ENCODE measurements around the gene SLC7A10. TPM values are rescaled to one million over a fixed set of nuclear protein-coding genes. Genes with fewer than 3 reads are reported as not detected.
"Not testable (repeated sequence)": the region's sequence is repeated elsewhere in the genome, so short reads cannot be mapped to it uniquely, and the experiment has no call there.

Gene SLC7A10
- total RNA-seq, 1 donor from 2014 or later: not detected

GRCh38 chr19:33204136-33204973 lies 21.3 kb downstream of the SLC7A10 start:
- DNase-seq (ENCODE audit: low spot score) (no peak), ATAC-seq (no peak)

GRCh38 chr19:33203529-33203928 lies 22.1 kb downstream of the SLC7A10 start:
- DNase-seq (ENCODE audit: low spot score): no peak
- no peak for ATAC-seq

GRCh38 chr19:33202546-33203507 lies 22.8 kb downstream of the SLC7A10 start:
- DNase-seq (ENCODE audit: low spot score): no peak
- ATAC-seq: no peak

GRCh38 chr19:33201886-33202545 lies 23.6 kb downstream of the SLC7A10 start:
- DNase-seq (ENCODE audit: low spot score) (no peak), ATAC-seq (no peak)

- DNase-seq (ENCODE audit: low spot score) (no peak), ATAC-seq (no peak)
Measured at GRCh38 chr19:33201473-33201872, 24.2 kb downstream of the SLC7A10 start.

GRCh38 chr19:33199441-33200265 lies 26.0 kb downstream of the SLC7A10 start:
- no peak for DNase-seq (ENCODE audit: low spot score)
- ATAC-seq: no peak

- ATAC-seq (no peak), DNase-seq (ENCODE audit: low spot score) (no peak)
Measured at GRCh38 chr19:33198169-33198568, 27.5 kb downstream of the SLC7A10 start.

GRCh38 chr19:33197591-33198000 lies 28.1 kb downstream of the SLC7A10 start:
- ATAC-seq: no peak
- DNase-seq (ENCODE audit: low spot score): no peak

GRCh38 chr19:33196446-33197193 lies 29.0 kb downstream of the SLC7A10 start:
- no peak for ATAC-seq
- no peak for DNase-seq (ENCODE audit: low spot score)

- ATAC-seq: no peak
- DNase-seq (ENCODE audit: low spot score): no peak
Measured at GRCh38 chr19:33195645-33196347, 29.9 kb downstream of the SLC7A10 start.

GRCh38 chr19:33194886-33195644 lies 30.6 kb downstream of the SLC7A10 start:
- ATAC-seq (peak; percentile 83), DNase-seq (ENCODE audit: low spot score) (peak; percentile 85)

GRCh38 chr19:33194532-33194885 lies 31.1 kb downstream of the SLC7A10 start:
- ATAC-seq: peak; percentile 43
- DNase-seq (ENCODE audit: low spot score): no peak

GRCh38 chr19:33193865-33194362 lies 31.7 kb downstream of the SLC7A10 start, which contains the start of gene LRP3:
Gene LRP3, plus strand, starts transcription at chr19:33194330. Its CDS starts 456 bp downstream, at chr19:33194786.
- peak; percentile 79 for DNase-seq (ENCODE audit: low spot score)
- ATAC-seq: peak; percentile 78

GRCh38 chr19:33193269-33193864 lies 32.3 kb downstream of the SLC7A10 start:
- DNase-seq (ENCODE audit: low spot score) (no peak), ATAC-seq (no peak)

- DNase-seq (ENCODE audit: low spot score) (no peak), ATAC-seq (no peak)
Measured at GRCh38 chr19:33192010-33192409, 33.6 kb downstream of the SLC7A10 start.

GRCh38 chr19:33191501-33191900 lies 34.1 kb downstream of the SLC7A10 start:
- ATAC-seq: no peak
- no peak for DNase-seq (ENCODE audit: low spot score)

- ATAC-seq: not testable (repeated sequence)
Measured at GRCh38 chr19:33191092-33191491, 34.6 kb downstream of the SLC7A10 start.

More at GRCh38 chr19:33191092-33191491, 34.6 kb downstream of the SLC7A10 start:
- not testable (repeated sequence) for DNase-seq (ENCODE audit: low spot score)

Measured in left lobe of liver (tissue), 2 donors.